ENCODE results near the gene MRAS.
"Not testable (repeated sequence)": the region's sequence is repeated elsewhere in the genome, so short reads cannot be mapped to it uniquely, and the experiment has no call there.

The MRAS gene

DNA sequence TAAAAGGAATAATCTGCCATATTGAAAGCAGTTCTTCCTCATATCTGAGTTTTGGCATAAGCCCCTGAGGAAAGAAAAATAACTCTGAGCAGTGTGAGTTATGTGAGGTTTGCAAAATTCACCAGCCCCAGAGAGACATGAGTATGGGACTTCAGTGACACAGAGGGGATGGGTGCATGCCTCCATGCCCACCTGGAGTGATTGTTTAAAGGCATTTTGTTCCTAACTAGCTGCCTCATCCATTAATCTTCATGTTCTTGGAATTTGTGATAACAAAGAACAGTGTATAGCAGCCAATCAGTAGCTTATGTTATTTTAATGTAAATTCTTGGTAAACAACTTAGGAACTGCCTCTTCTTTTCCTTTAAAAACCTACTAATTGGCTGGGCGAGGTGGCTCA is 74.9 kb downstream of the MRAS start:
- Mint-ChIP-seq H3K27me3 (ENCODE audit: low read depth, poor library complexity) (peaks cover 18% of the 10 kb centered on the region), H3K9me3 (peaks cover 4% of the 10 kb centered on the region), H3K4me1 (no peaks in the 10 kb centered on the region), H3K4me3 (no peak overlapping the region), H3K36me3 (ENCODE audit: low read depth) (no peaks in the 10 kb centered on the region), H3K27ac (no peak overlapping the region)
- TF ChIP-seq, protein P1, sequence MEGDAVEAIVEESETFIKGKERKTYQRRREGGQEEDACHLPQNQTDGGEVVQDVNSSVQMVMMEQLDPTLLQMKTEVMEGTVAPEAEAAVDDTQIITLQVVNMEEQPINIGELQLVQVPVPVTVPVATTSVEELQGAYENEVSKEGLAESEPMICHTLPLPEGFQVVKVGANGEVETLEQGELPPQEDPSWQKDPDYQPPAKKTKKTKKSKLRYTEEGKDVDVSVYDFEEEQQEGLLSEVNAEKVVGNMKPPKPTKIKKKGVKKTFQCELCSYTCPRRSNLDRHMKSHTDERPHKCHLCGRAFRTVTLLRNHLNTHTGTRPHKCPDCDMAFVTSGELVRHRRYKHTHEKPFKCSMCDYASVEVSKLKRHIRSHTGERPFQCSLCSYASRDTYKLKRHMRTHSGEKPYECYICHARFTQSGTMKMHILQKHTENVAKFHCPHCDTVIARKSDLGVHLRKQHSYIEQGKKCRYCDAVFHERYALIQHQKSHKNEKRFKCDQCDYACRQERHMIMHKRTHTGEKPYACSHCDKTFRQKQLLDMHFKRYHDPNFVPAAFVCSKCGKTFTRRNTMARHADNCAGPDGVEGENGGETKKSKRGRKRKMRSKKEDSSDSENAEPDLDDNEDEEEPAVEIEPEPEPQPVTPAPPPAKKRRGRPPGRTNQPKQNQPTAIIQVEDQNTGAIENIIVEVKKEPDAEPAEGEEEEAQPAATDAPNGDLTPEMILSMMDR (IDR thresholded peaks at IDR 0.05), result no peak
- DNase-seq, result no peak

DNA sequence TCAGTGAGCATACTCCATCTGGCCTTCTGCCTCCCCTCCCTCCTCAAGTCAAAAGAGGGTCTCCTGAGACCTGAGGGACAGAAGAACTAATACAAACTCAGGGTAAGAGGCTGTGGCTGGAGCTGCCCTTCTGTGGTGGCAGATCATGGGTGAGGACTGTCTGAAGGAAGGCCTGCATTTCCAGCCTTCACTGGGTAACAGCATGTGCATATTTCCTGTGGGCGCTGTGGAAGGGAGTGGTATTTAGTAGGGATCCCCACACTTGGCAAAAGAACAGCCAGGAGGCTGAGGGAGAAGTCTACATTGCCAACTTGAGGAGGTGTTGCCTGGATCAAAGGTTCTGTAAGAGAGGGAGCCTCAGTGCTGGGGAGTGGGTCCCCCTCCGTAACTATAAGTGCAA is 75.9 kb downstream of the MRAS start:
- H3K36me3 Mint-ChIP-seq (ENCODE audit: low read depth), result no peaks in the 10 kb centered on the region
- H3K27ac Mint-ChIP-seq, result no peak overlapping the region
- peaks cover 4% of the 10 kb centered on the region for H3K9me3 Mint-ChIP-seq
- H3K27me3 Mint-ChIP-seq (ENCODE audit: low read depth, poor library complexity), result peaks cover 22% of the 10 kb centered on the region
- H3K4me1 Mint-ChIP-seq, result no peaks in the 10 kb centered on the region
- TF ChIP-seq, protein P1 (IDR thresholded peaks at IDR 0.05), result no peak
- no peak for DNase-seq
- no peak overlapping the region for H3K4me3 Mint-ChIP-seq

DNA sequence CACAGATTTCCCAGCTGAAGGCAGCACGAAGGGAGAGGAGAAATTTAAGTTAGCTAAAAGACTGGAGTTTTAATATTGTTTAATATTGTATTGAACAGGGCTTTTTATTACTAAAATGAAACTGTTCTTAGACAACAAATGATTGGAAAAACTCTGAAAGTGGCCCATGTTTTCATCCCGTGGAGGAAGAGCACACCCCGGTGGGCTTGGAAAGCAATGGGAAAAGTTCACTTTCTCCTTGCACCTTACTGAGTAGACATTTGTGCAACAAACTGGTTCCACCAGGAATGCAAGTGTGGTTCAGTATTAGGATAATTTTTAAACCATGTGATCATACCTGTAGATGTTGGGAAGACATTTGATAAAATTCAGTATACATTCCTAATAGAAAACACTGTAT is 77.8 kb downstream of the MRAS start:
- H3K4me1 Mint-ChIP-seq, result no peaks in the 10 kb centered on the region
- TF ChIP-seq, protein P1 (IDR thresholded peaks at IDR 0.05), result peak; percentile 45
- H3K4me3 Mint-ChIP-seq, result no peak overlapping the region
- H3K36me3 Mint-ChIP-seq (ENCODE audit: low read depth), result no peaks in the 10 kb centered on the region
- peaks cover 37% of the 10 kb centered on the region for H3K27me3 Mint-ChIP-seq (ENCODE audit: low read depth, poor library complexity)
- no peak overlapping the region for H3K27ac Mint-ChIP-seq
- DNase-seq, result no peak
- peaks cover 1% of the 10 kb centered on the region for H3K9me3 Mint-ChIP-seq

- not testable (repeated sequence) for H3K9me3 Mint-ChIP-seq; DNase-seq; H3K4me3 Mint-ChIP-seq; H3K4me1 Mint-ChIP-seq; H3K27ac Mint-ChIP-seq; H3K36me3 Mint-ChIP-seq (ENCODE audit: low read depth)
- H3K27me3 Mint-ChIP-seq (ENCODE audit: low read depth, poor library complexity), result peaks cover 38% of the 10 kb centered on the region
Observed at GRCh38 chr3:138426754-138427153, 78.4 kb downstream of the MRAS start.

GRCh38 chr3:138429665-138430064 is 81.3 kb downstream of the MRAS start:
- H3K4me3 Mint-ChIP-seq, result no peak overlapping the region
- no peaks in the 10 kb centered on the region for H3K36me3 Mint-ChIP-seq (ENCODE audit: low read depth)
- H3K4me1 Mint-ChIP-seq, result no peaks in the 10 kb centered on the region
- H3K9me3 Mint-ChIP-seq, result peaks cover 27% of the 10 kb centered on the region
- no peak for DNase-seq
- H3K27me3 Mint-ChIP-seq (ENCODE audit: low read depth, poor library complexity), result peaks cover 67% of the 10 kb centered on the region
- TF ChIP-seq, protein P1 (IDR thresholded peaks at IDR 0.05), result no peak
- no peak overlapping the region for H3K27ac Mint-ChIP-seq

- Mint-ChIP-seq H3K4me3 (no peak overlapping the region), H3K27me3 (ENCODE audit: low read depth, poor library complexity) (peaks cover 86% of the 10 kb centered on the region), H3K4me1 (no peaks in the 10 kb centered on the region), H3K27ac (no peak overlapping the region), H3K36me3 (ENCODE audit: low read depth) (no peaks in the 10 kb centered on the region), H3K9me3 (peaks cover 27% of the 10 kb centered on the region)
- TF ChIP-seq, protein P1 (IDR thresholded peaks at IDR 0.05), result no peak
- no peak for DNase-seq
Observed at GRCh38 chr3:138432576-138433240, 84.3 kb downstream of the MRAS start.
